HAP-1 (cell line): ENCODE measurements around the gene RPL10.

Experiments used
- DNase-seq, 2 experiments: peaks; one replicate each; pipeline ENCODE4 v3.0.0-alpha.2; 2016 to 2020; ENCODE audit warnings: low spot score in 2 of 2
- H3K27me3 ChIP-seq: fragments of 250-450 bp; sonication (Bioruptor Pico); 2 replicates; pipeline ENCODE4 v1.5.1; 2020; ENCODE audit warnings: low read depth, mild to moderate bottlenecking, moderate library complexity
- H3K36me3 ChIP-seq: fragments of 250-450 bp; sonication (Bioruptor Pico); replicated peaks from 2 replicates; pipeline ENCODE4 v1.5.1; 2020; ENCODE audit warnings: mild to moderate bottlenecking
- H3K4me1 ChIP-seq: fragments of 250-450 bp; sonication (Bioruptor Pico); 2 replicates; pipeline ENCODE4 v1.5.1; 2020; ENCODE audit warnings: mild to moderate bottlenecking
- H3K4me3 ChIP-seq: fragments of 250-450 bp; sonication (Bioruptor Pico); 2 replicates; pipeline ENCODE4 v1.5.1; 2020; ENCODE audit warnings: mild to moderate bottlenecking, moderate library complexity
- H3K9me3 ChIP-seq: fragments of 250-450 bp; sonication (Bioruptor Pico); 2 replicates; pipeline ENCODE4 v1.5.1; 2020; ENCODE audit warnings: mild to moderate bottlenecking, moderate library complexity
- in situ Hi-C: fragments of 300-500 bp; cut with MboI; formaldehyde crosslinking; loops from 3 replicates; pipeline ENCODE4 v1.14.3; 2020; ENCODE audit warnings: low sequenced_read_pairs, inconsistent platforms, mixed read lengths

RPL10 gene

DNA sequence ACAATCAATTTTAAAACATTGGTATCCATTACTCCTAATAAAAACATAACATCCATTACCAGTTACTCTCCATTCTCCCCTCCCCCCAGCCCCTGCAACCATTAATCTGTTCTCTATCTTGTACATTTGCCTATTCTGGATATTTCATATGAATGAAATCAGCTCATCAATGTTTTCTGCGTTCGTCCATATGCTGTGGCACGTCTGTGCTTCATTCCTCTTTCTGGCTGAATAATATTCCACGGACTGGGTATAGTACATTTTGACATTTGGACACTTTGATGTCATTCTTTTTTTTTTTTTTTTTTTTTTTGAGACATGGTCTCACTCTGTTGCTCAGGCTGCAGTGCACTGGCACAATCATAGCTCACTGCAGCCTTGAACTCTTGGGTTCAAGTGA is 5.7 kb downstream of the RPL10 start:
- no peaks in the 10 kb centered on the region for H3K27me3 ChIP-seq
- H3K9me3 ChIP-seq, result no peaks in the 10 kb centered on the region
- H3K4me3 ChIP-seq, result no peak overlapping the region
- DNase-seq, result no peak
- peaks cover 25% of the 10 kb centered on the region for H3K36me3 ChIP-seq
- H3K4me1 ChIP-seq, result no peaks in the 10 kb centered on the region; the same call in 1 of the 2 replicates
- in situ Hi-C loops, result no loop called here

DNA sequence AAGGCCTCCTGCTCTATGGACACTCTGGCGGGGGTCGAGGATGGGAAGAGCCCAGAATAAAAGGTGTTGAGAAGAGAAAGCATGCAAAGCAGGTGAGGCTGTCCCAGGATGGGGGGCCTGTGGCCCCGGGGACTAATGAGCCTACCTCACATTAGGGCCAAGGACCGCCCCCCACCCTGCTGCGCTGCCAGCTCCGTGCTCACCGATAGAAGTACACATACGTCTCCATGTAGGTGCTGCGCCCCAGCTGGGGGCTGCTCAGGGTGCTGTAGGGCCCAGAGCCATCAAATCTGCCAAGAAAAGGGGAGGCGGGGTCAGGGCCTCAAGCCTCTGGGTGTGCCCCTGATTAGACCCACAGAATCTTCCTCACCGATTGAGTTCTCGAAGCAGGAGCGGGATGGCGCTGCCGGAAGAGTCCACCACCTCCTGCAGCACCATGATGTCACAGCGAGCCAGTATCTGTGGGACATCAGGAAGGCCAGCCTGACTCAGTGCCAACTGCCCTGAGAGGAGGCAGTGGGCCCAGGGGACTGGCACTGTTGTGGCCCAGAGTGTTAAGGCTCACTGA is 6.5 kb downstream of the RPL10 start:
- no peak for DNase-seq
- H3K9me3 ChIP-seq, result no peaks in the 10 kb centered on the region
- in situ Hi-C loops, result no loop called here
- no peaks in the 10 kb centered on the region; the same call in 1 of the 2 replicates for H3K4me1 ChIP-seq
- H3K4me3 ChIP-seq, result no peak overlapping the region
- no peaks in the 10 kb centered on the region for H3K27me3 ChIP-seq
- peaks cover 17% of the 10 kb centered on the region for H3K36me3 ChIP-seq

DNA sequence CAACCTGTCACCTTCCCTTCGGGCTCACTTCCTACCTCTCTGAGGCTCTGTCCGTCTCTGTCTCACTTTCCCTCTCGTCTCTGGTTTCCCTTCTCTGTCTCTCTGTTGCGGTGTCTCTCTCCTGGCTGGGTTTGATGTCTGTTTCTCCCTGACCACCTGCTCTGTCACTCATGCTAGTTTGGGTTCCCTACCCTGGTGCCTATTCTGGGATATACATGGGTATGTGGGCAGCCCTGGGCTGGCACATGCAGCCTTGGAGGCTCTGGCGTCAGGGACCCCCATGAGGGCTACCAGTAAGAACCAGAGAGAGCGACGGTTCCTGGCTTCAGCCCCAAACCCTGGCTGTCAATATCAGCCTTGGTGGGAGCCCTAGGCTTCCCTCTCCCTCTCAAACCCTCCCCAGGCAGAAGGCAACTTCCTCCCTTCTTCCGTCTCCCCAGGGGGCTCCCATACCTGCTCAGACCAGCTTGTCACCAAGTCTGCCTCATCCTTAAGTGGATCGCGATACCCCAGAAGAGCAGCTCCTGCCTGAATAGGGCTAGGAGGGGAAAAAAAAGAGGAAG is 10.6 kb downstream of the RPL10 start:
- Histone ChIP-seq H3K4me1 (peaks cover 10% of the 10 kb centered on the region), H3K36me3 (peaks cover 16% of the 10 kb centered on the region), H3K4me3 (no peak overlapping the region), H3K27me3 (no peaks in the 10 kb centered on the region), H3K9me3 (no peaks in the 10 kb centered on the region)
- no peak for DNase-seq
- in situ Hi-C loops, result no loop called here

DNA sequence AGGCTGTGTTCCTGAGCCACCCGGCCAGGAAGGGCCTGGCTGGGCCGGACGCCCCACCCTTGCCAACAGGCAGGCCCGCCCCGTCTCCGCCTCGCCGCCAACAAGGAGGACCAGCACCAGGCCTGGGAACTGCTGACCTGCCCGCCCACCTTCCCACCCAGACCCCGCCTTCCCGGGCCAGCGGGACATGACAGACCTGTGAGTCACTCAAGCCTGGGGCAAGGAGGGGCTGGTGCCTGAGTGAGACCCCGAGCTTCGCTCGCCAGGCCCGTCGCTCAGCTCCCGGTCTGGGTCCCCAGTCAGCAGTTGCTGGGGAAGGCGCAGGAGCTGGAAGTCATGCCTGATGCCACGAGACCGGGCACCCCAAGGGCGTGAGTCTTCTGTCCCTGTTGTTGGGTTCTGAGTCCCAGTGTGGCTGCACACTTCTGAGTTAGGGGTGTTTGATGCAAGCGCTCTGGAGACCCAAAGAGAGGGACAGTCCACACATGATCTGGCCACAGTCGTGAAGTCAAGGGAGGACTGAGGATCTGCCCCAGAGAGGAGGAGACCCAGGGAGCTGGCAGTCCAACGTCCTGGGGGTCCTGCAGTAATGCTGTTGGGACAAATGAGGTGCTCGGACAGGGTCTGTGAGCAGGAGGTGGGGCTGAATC is 11.2 kb downstream of the RPL10 start, which contains the start of gene DNASE1L1:
Gene DNASE1L1, minus strand, starts transcription at position 33 of the 650 bp plus-strand sequence. CDS start 3,686 bp downstream, outside the sequence.
- peak in 1 of 2 experiments; percentile 67 for DNase-seq
- Histone ChIP-seq H3K36me3 (peaks cover 21% of the 10 kb centered on the region), H3K9me3 (no peaks in the 10 kb centered on the region), H3K27me3 (no peaks in the 10 kb centered on the region), H3K4me1 (peaks cover 10% of the 10 kb centered on the region), H3K4me3 (no peak within 1 kb of the TSS)
- in situ Hi-C loops, result no loop called here

DNA sequence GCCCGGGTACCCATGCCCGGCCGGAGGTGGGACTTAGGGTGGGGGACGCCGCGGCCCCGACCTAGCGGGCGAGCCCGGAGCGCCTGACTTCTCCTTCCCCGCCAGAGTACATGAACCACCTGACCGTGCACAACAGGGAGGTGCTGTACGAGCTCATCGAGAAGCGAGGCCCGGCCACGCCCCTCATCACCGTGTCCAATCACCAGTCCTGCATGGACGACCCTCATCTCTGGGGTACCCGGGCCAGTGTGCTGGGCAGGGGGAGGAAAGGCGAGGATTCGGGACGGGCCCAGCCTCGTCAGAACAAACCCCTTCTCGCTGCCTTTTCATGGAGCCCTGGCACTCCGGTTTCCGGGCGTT is 13.8 kb downstream of the RPL10 start:
- Histone ChIP-seq H3K4me3 (peak overlapping the region; percentile 82), H3K36me3 (peaks cover 27% of the 10 kb centered on the region), H3K27me3 (no peaks in the 10 kb centered on the region), H3K4me1 (peaks cover 10% of the 10 kb centered on the region), H3K9me3 (no peaks in the 10 kb centered on the region)
- in situ Hi-C loops, result no loop called here
- DNase-seq, result peak; percentile 77 to 88

DNA sequence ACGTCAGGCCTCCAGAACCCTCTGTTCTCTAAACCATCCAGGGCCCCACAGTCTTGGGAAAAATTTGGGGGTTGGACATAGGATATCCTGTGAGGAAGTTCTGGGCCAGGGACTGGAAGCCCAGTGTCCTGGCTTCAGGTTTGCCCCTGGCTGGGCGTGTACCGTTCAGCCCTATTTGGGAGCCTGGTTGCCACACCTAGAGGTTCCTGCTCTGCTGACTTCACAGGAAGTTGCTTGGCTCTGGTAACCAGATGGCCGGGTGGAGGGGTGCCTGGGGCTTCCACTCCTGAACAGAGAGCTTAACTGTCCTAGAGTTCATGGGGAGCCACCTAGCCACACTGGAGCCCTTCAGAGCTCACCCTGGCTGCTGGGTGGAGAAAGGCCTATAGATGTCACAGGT is 14.3 kb downstream of the RPL10 start:
- peaks cover 10% of the 10 kb centered on the region for H3K4me1 ChIP-seq
- H3K36me3 ChIP-seq, result peaks cover 27% of the 10 kb centered on the region
- no peaks in the 10 kb centered on the region for H3K27me3 ChIP-seq
- in situ Hi-C loops, result no loop called here
- H3K9me3 ChIP-seq, result no peaks in the 10 kb centered on the region
- DNase-seq, result no peak
- peak overlapping the region; percentile 82 for H3K4me3 ChIP-seq

DNA sequence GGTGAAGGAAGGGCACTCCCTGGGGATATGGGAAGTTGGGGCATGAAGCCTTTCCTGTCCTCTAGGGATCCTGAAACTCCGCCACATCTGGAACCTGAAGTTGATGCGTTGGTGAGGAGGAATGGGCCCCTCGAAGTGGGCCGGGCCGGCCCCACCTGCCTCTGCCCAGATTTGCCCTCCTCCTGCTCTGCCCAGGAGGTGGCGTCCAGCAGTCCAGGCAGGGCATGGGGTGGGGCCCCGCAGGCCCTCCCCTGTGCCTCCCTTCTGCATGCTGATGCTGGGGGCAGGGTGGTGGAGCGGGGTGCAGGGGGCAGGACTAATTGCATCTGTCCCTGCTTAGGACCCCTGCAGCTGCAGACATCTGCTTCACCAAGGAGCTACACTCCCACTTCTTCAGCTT is 15.0 kb downstream of the RPL10 start:
- in situ Hi-C loops, result no loop called here

DNA sequence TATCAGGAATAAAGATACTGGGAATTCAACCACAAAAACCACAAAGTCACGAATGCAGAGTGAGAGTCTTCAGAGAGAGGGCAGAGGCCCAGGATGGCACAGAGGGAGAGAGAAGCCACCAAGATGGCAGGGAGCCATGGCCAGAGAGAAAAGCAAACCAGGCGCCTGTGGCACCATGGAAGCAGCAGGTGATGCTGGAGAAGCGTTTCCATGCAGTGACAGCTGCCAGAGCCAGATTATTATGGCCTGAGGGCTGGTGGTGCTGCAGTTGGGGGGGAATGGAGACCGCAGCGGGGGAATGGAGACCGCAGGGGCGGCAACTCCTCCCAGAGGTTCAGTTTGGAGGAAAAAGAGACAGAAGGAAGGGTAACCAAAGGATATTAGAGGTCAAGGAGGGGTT is 19.0 kb downstream of the RPL10 start:
- no peak for DNase-seq
- Histone ChIP-seq H3K36me3 (peaks cover 40% of the 10 kb centered on the region), H3K4me1 (peaks cover 6% of the 10 kb centered on the region), H3K27me3 (no peaks in the 10 kb centered on the region), H3K9me3 (no peaks in the 10 kb centered on the region), H3K4me3 (no peak overlapping the region)
- in situ Hi-C loops, result no loop called here

More for the DNA sequence above, 15.0 kb downstream of the RPL10 start:
- no peak overlapping the region for H3K4me3 ChIP-seq
- no peak for DNase-seq
- H3K9me3 ChIP-seq, result no peaks in the 10 kb centered on the region
- H3K36me3 ChIP-seq, result peaks cover 27% of the 10 kb centered on the region
- no peaks in the 10 kb centered on the region for H3K27me3 ChIP-seq
- H3K4me1 ChIP-seq, result peaks cover 10% of the 10 kb centered on the region

DNA sequence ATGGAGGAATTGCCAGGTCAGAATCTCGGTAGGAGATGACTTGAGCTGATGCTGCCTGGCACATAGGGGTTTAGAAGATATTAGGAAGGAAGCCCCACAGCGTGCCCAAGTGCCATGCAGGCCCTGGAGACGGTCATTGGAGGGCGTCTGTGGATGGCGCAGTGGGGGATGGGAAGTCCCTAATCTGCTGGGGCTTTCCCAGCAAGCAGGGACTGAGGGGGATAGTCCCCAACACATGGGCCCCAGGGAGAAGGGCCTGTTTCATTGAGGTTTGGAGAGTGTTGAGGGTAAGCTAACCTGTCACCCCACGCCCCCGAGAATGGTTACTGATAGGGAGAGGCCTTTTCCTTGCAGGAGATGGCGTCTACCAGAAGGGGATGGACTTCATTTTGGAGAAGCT is 21.0 kb downstream of the RPL10 start:
- Histone ChIP-seq H3K4me1 (no peaks in the 10 kb centered on the region), H3K9me3 (no peaks in the 10 kb centered on the region), H3K36me3 (peaks cover 22% of the 10 kb centered on the region), H3K27me3 (no peaks in the 10 kb centered on the region), H3K4me3 (no peak overlapping the region)
- in situ Hi-C loops, result no loop called here
- no peak for DNase-seq

DNA sequence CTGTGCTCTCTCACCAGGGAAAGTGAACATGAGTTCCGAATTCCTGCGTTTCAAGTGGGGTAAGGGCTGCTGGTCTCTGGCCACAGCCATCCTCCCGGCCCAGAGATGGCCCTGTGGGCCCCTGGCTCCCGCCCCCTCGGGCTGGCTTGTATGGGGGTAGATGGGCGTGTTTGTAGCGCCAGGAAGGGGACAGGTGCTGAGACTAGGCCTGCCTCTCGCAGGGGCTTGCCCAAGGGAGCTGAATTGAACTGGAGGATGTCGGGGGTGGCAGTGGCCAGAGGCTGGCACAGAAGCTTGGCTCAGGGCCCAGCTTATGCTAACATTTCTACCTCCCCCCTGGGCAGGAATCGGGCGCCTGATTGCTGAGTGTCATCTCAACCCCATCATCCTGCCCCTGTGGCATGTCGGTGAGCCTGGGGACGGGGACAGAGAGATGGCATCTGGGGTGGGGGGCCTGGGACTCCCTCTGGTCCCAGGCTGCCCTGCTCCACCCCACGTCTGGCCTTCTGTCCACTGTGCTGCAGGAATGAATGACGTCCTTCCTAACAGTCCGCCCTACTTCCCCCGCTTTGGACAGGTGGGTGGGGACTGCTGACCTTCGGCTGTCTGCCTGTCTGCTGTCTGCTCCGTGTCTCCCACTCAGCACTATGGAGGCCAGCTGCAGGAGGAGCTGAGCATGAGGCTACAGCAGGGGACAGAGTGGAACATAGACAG is 21.7 kb downstream of the RPL10 start:
- no peaks in the 10 kb centered on the region for H3K27me3 ChIP-seq
- no peak overlapping the region for H3K4me3 ChIP-seq
- H3K4me1 ChIP-seq, result no peaks in the 10 kb centered on the region
- DNase-seq, result no peak
- H3K9me3 ChIP-seq, result no peaks in the 10 kb centered on the region
- in situ Hi-C loops, result no loop called here
- H3K36me3 ChIP-seq, result peaks cover 22% of the 10 kb centered on the region

DNA sequence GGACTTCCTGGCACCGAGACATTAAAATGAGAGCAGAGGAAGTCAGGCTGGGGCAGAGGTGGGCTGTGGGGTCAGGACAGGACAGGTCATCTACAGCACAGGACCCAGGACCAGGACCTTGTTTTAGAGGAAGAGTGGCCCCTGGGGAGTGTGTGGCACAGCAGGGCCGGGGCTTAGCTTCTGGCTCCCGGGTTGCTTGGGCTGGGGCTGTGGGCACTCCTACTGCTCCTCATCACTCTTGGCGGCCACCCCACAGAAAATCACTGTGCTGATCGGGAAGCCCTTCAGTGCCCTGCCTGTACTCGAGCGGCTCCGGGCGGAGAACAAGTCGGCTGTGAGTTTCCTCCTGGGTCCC is 22.2 kb downstream of the RPL10 start:
- no peaks in the 10 kb centered on the region for H3K4me1 ChIP-seq
- H3K4me3 ChIP-seq, result no peak overlapping the region
- in situ Hi-C loops, result no loop called here

DNA sequence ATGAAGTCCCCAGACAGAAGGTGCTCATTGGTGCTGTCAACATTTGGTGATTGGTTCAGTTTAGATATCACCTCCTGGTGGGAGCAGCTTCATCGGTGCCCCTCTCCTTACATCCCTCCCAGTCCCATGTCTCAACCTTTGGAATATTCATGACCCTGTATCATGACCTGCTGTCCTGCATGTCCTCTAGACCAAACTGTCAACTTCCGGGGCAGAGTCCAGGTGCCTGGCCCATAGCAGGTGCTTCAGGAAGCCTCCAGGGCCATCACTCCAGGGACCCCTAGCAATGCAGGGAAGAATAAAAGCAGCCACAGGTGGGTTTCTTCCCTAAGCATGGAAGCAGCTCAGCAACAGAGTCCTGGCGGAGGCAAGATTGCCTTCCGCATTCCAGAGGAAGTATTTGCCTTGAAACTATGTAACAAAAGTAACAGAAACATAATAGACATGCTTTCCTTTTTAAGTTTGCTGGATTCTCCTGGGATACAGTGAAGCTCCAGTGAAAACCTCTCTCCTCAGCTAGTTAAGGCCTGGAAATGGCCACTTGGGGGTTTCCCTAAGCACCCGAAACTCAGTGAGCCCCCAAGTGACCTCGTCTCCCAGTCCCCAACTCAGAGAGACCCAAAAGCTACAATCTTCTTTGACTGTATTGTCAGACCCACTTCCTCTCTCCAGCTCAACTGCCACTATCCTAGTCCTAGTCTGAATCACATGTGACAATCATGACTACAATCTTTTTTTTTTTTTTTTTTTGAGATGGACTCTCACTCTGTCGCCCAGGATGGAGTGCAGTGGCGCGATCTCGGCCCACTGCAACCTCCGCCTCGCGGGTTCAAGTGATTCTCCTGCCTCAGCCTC is 29.0 kb downstream of the RPL10 start:
- Histone ChIP-seq H3K27me3 (no peaks in the 10 kb centered on the region), H3K4me3 (no peak overlapping the region; the same call in 1 of the 2 replicates)
- DNase-seq, result no peak

More for the DNA sequence above, 22.2 kb downstream of the RPL10 start:
- Histone ChIP-seq H3K36me3 (peaks cover 19% of the 10 kb centered on the region), H3K27me3 (no peaks in the 10 kb centered on the region), H3K9me3 (no peaks in the 10 kb centered on the region)
- no peak for DNase-seq

More for the DNA sequence above, 29.0 kb downstream of the RPL10 start:
- Histone ChIP-seq H3K36me3 (peaks cover 13% of the 10 kb centered on the region), H3K9me3 (no peaks in the 10 kb centered on the region), H3K4me1 (peaks cover 16% of the 10 kb centered on the region)
- in situ Hi-C loops, result no loop called here
